GM23338 (cell line): ENCODE results near the gene RAB34. TPM values are rescaled to one million over a fixed set of nuclear protein-coding genes. Genes with fewer than 3 reads are reported as not detected.

Experiments
- ATAC-seq: fragments of 200-7000 bp; cut with Tn5 transposase; 3 replicates; pipeline ENCODE4 v1.9.1; 2020
- DNase-seq: peaks from one replicate; pipeline ENCODE4 v3.0.0-alpha.2; 2015; ENCODE audit warnings: low spot score
- H2AFZ ChIP-seq: fragments of 200-600 bp; sonication (generic); 2 replicates; pipeline ENCODE4 v1.8.0; 2016; ENCODE audit warnings: antibody characterized with exemption, mild to moderate bottlenecking, moderate library complexity
- H3F3A ChIP-seq: fragments of 200-600 bp; sonication (generic); replicated peaks from 2 replicates; pipeline ENCODE4 v1.8.0; 2017; ENCODE audit warnings: antibody characterized with exemption, mixed run types, low read depth
- H3K27ac ChIP-seq: fragments of 200-600 bp; sonication (generic); 2 replicates; pipeline ENCODE4 v1.6.1; 2016; ENCODE audit warnings: low read depth
- H3K27me3 ChIP-seq: fragments of 200-600 bp; sonication (generic); 2 replicates; pipeline ENCODE4 v1.8.0; 2016; ENCODE audit warnings: mild to moderate bottlenecking, mixed run types, moderate library complexity; ENCODE audit not compliant: insufficient read depth
- H3K36me3 ChIP-seq: fragments of 200-600 bp; sonication (generic); 2 replicates; pipeline ENCODE4 v1.8.0; 2016; ENCODE audit warnings: mild to moderate bottlenecking; ENCODE audit not compliant: insufficient read depth
- H3K4me1 ChIP-seq: fragments of 200-600 bp; sonication (generic); 2 replicates; pipeline ENCODE4 v1.8.0; 2016; ENCODE audit warnings: mild to moderate bottlenecking, moderate library complexity; ENCODE audit not compliant: insufficient read depth
- H3K4me2 ChIP-seq: fragments of 200-600 bp; sonication (generic); 2 replicates; pipeline ENCODE4 v1.7.1; 2017; ENCODE audit warnings: mixed run types
- H3K4me3 ChIP-seq: fragments of 200-600 bp; sonication (generic); 2 replicates; pipeline ENCODE4 v1.6.1; 2016; ENCODE audit warnings: mixed run types
- H3K79me2 ChIP-seq: fragments of 200-600 bp; sonication (generic); replicated peaks from 2 replicates; pipeline ENCODE4 v1.8.0; 2017; ENCODE audit warnings: mild to moderate bottlenecking; ENCODE audit not compliant: insufficient read depth
- H3K9me2 ChIP-seq: fragments of 200-600 bp; sonication (generic); 2 replicates; pipeline ENCODE4 v1.8.0; 2017; ENCODE audit not compliant: insufficient read depth
- H4K20me1 ChIP-seq: fragments of 200-600 bp; sonication (generic); replicated peaks from 2 replicates; pipeline ENCODE4 v1.8.0; 2017; ENCODE audit warnings: mild to moderate bottlenecking; ENCODE audit not compliant: insufficient read depth
- H3K27ac Mint-ChIP-seq: 2 replicates; pipeline ENCODE4 v1.8.0; 2020; ENCODE audit warnings: inconsistent platforms, mild to moderate bottlenecking, moderate library complexity, mixed read lengths
- H3K27me3 Mint-ChIP-seq: 3 replicates; pipeline ENCODE4 v1.8.0; 2022; ENCODE audit warnings: low read depth, mild to moderate bottlenecking, moderate library complexity, mixed read lengths, inconsistent platforms; ENCODE audit not compliant: insufficient read depth, poor library complexity
- H3K36me3 Mint-ChIP-seq: 3 replicates; pipeline ENCODE4 v1.8.0; 2021; ENCODE audit warnings: low read depth, mild to moderate bottlenecking, inconsistent platforms, moderate library complexity, mixed read lengths
- H3K4me1 Mint-ChIP-seq: 3 replicates; pipeline ENCODE4 v1.8.0; 2020; ENCODE audit warnings: mild to moderate bottlenecking, inconsistent platforms, mixed read lengths
- H3K4me3 Mint-ChIP-seq: 3 replicates; pipeline ENCODE4 v1.8.0; 2021; ENCODE audit warnings: moderate library complexity, mild to moderate bottlenecking, inconsistent platforms, mixed read lengths
- H3K9me3 Mint-ChIP-seq: 3 replicates; pipeline ENCODE4 v1.8.0; 2020; ENCODE audit warnings: moderate library complexity, mild to moderate bottlenecking, inconsistent platforms, mixed read lengths
- CREB1 ChIP-seq: fragments of 250-450 bp; sonication (Bioruptor Pico); IDR thresholded peaks from 2 replicates; pipeline ENCODE4 v1.5.0; 2020; ENCODE audit warnings: low read depth, mild to moderate bottlenecking, moderate library complexity
- CTCF ChIP-seq, 2 experiments: fragments of 200-600 bp in 1 of 2; sonication (generic) in 1 of 2; conservative IDR thresholded peaks; 2 replicates each; pipeline versions ENCODE4 v1.5.1 to v1.6.1; 2016 to 2017; ENCODE audit warnings: antibody characterized with exemption in 2 of 2, low read depth in 2 of 2, mild to moderate bottlenecking in 2 of 2, moderate library complexity in 1 of 2
- ETS1 ChIP-seq: IDR thresholded peaks from 2 replicates; pipeline ENCODE4 v1.6.1; 2016; ENCODE audit warnings: antibody characterized with exemption
- EZH2 ChIP-seq: fragments of 200-600 bp; sonication (generic); IDR thresholded peaks from one replicate; pipeline ENCODE4 v1.8.0; 2017; ENCODE audit warnings: antibody characterized with exemption, mild to moderate bottlenecking, low read depth; ENCODE audit not compliant: unreplicated experiment
- EZH2phosphoT487 ChIP-seq: fragments of 200-600 bp; sonication (generic); IDR thresholded peaks from one replicate; pipeline ENCODE4 v1.8.1; 2018; ENCODE audit warnings: antibody characterized with exemption; ENCODE audit not compliant: unreplicated experiment
- NANOG ChIP-seq: IDR thresholded peaks from 2 replicates; pipeline ENCODE4 v1.6.1; 2016; ENCODE audit warnings: antibody characterized with exemption, borderline replicate concordance
- REST ChIP-seq: IDR thresholded peaks from one replicate; pipeline ENCODE4 v1.6.1; 2018; ENCODE audit warnings: antibody characterized with exemption; ENCODE audit not compliant: unreplicated experiment
- ZNF114 ChIP-seq: fragments of 250-450 bp; sonication (Bioruptor Pico); IDR thresholded peaks from 2 replicates; pipeline ENCODE4 v1.5.0; 2020; ENCODE audit warnings: mild to moderate bottlenecking, moderate library complexity
- ZNF331 ChIP-seq: fragments of 250-450 bp; sonication (Bioruptor Pico); IDR thresholded peaks from 2 replicates; pipeline ENCODE4 v1.5.0; 2020; ENCODE audit warnings: low read depth, mild to moderate bottlenecking, moderate library complexity
- ZNF462 ChIP-seq: fragments of 250-450 bp; sonication (Bioruptor Pico); IDR thresholded peaks from 2 replicates; pipeline ENCODE4 v1.5.0; 2020; ENCODE audit warnings: mild to moderate bottlenecking, moderate library complexity
- polyA plus RNA-seq: library from polyadenylated mRNA; unstranded; fragments of >200 nt; fragmentation: Nextera tagmentation; extraction: Ambion mirVana; gene quantifications from 2 replicates; pipeline ENCODE4 v1.2.1, GENCODE V29; 2016
- total RNA-seq: library from RNA; depleted of rRNA; stranded (reverse); fragments of >200 nt; shearing (Covaris generic); gene quantifications from 2 replicates; pipeline ENCODE4 v1.2.3, GENCODE V29; 2014

The RAB34 gene
- total and polyA plus RNA-seq, 2 experiments from 2014 or later: 184 to 394 TPM

GRCh38 chr17:28698253-28698941 is 19.3 kb downstream of the RAB34 start (continued):
- TF ChIP-seq ZNF462 (no peak), CREB1 (CRISPR knock-in tag) (no peak), ZNF331 (no peak), EZH2phosphoT487 (no peak)

GRCh38 chr17:28693869-28694268 is 23.8 kb downstream of the RAB34 start:
- Mint-ChIP-seq H3K36me3 (peaks cover 99% of the 10 kb centered on the region), H3K27me3 (peaks cover 2% of the 10 kb centered on the region), H3K9me3 (no peaks in the 10 kb centered on the region), H3K4me3 (no peak overlapping the region), H3K27ac (no peak overlapping the region), H3K4me1 (no peaks in the 10 kb centered on the region)
- DNase-seq: no peak
- Histone ChIP-seq H3F3A (0 out of 2 replicates have a peak, but pooled peaks cover 5% of the 10 kb centered on the region), H3K79me2 (no peaks in the 10 kb centered on the region), H3K9me2 (no peaks in the 10 kb centered on the region), H3K4me2 (no peak overlapping the region), H2AFZ (no peak overlapping the region), H3K36me3 (peaks cover 57% of the 10 kb centered on the region), H3K4me1 (no peaks in the 10 kb centered on the region), H3K27me3 (no peaks in the 10 kb centered on the region), H4K20me1 (peaks cover 6% of the 10 kb centered on the region), H3K27ac (no peak overlapping the region), H3K4me3 (no peak overlapping the region)
- no peak for ATAC-seq
- no peak for TF ChIP-seq NANOG
- TF ChIP-seq EZH2: no peak
- TF ChIP-seq CREB1 (CRISPR knock-in tag): no peak
- TF ChIP-seq REST: no peak
- no peak for TF ChIP-seq ZNF114 (CRISPR knock-in tag)
- TF ChIP-seq ETS1: no peak
- TF ChIP-seq CTCF (conservative IDR thresholded peaks at IDR 0.05; ENCODE audit: low read depth in 2 of 2): no peak
